ENCODE measurements around the gene SGIP1.
A peak's percentile ranks its signal among the peaks of the same experiment; 100 is the strongest.

Gene SGIP1

GRCh38 chr1:66521721-66522365, 12.1 kb upstream of the SGIP1 start:
- DNase-seq, result no peak

GRCh38 chr1:66523562-66523961, 10.4 kb upstream of the SGIP1 start:
- DNase-seq, result no peak

- DNase-seq, result no peak
Observed at GRCh38 chr1:66525086-66525485, 8.9 kb upstream of the SGIP1 start.

DNA sequence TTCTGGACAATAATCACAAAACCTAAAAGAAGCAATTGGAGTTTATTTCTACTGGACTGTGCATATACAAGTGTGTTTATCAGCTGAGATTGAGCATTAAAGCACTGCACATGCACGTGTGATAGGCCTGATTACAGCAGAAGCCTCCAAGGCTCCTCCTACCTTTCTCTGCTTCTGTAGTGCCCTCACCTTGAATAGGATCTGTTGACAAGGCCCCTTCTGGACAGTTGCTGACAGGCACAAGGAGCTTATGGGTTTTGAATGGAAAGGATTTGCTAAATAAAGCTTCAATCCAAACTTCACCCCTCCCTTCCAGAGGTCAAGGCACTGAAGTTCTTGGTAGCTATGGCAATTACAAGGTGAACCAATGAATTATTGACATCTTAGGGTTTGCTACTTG, 7.9 kb upstream of the SGIP1 start:
- DNase-seq, result no peak

DNA sequence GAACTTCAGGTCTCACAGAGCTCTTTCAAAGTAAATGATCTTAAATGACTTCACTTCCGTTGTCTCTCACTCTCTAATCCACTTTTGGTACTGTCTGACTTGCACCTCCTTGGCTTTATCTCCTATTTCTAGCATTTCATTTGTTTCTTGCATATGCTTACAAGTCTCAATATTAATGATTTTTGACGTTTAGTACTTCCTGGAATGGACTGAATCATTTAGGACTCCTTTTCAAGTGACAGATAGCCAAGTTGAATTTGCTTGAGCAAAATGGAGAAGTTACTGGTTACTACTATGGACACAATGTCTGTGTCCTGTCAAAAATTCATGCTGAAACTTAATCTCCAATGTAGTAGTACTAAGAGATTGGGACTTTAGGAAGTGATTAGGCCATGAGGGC, 7.0 kb upstream of the SGIP1 start:
- no peak for DNase-seq

DNA sequence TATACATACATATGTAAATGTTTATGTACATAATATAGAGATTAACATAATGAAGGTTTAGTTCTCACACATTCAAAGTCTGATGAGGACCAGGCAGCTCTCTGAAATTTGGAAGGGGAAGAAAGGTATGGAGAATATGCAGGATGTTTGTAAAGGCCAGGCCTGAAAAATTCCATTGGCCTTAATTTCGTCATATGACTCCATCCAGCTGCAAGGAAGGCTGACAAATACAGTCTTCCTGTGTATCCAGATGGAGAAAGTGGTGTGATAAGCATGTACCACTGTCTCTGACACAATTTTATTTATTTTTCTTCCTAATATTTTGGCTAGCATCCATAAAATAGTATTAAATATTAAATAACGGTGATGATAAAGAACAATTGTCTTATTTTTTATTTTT, 6.3 kb upstream of the SGIP1 start:
- no peak for DNase-seq

GRCh38 chr1:66528580-66528979, 5.4 kb upstream of the SGIP1 start:
- no peak for DNase-seq

DNA sequence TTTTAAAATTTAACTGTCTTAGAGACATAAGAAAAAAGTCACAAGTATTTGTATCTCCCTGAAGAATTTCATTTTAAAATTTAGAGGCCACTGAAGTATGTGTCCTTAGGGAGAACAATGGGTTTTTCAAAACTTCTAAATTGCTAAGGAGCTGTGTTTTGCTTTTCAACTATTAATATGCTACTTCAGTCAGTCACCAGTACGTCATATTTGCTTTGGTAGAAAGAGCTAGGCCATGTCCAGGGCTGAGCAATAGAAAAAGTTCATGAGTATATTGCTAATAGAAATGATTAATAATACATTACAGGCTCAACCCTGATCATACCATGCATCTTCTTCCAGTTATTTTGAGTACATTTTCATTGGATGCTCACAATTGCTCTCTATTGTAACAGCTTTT, 1.7 kb upstream of the SGIP1 start:
- no peak for DNase-seq

DNA sequence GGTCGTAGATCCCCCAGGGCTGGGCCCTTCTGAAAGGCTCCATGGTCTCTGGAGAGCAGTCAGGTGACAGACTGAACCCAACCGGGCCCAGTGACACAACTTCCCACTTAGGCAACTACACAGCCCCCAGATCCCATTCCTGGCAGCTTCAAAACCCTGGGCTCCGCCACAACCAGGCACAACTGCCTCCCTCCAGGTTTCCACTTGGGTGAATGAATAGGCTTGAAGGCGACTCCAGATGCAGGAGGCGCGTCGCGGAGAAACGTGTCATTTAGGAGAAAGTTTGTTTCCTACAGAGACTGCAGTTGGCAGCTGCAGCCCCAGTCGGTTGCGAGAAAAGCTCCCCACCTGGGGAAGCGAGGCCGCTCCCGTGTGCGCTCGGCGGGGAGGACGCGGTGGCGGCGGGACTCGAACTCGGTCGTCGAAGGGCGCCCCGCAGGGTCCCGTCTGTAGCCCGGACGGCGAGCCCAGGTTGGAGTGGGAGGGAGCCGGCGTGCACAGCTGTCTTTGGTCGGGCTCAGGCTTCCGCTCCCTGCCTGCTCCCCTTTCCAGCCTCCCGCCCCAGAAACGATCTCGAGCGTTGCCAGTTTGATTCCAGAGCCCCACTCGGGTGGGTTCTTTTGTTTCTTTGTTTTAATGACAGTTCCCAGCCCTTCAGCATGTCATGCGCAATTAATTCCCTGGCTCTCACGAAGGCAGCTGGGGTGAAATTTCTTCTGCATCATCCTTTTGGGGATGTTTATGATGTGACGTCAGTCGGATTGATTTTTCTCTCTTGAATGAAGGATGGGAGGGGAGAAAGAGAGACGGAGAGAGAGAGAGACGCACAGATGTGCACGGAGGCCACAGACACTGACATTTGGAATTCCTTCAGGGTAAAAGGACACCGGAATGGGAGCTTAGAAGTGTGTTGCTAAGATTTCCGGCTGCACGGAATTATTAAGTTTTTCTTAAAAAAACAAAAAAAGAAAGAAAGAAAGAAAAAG, 862 bp upstream of the SGIP1 start:
- DNase-seq, result no peak

DNA sequence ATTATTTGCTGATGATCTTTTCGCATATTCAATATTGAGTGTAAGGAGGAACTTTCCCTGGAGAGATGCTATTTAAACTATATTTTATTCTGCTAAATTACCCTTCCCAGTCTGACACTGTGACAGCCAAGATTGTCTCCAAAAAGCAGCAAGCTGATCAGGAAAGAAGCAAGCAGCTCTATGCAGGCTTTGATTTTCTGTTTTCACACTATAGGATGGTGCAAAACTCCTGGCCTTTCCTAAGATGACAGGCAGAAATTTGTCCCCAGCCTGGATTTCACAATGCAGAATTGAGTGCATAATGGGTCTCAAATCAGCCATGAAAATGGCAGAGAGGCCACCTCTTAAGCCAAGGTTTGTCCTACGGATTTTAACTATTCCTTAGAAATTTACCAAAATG, 1.1 kb downstream of the SGIP1 start:
- DNase-seq, result no peak

GRCh38 chr1:66535853-66536252, 1.9 kb downstream of the SGIP1 start:
- no peak for DNase-seq

GRCh38 chr1:66537718-66538117, 3.8 kb downstream of the SGIP1 start:
- no peak for DNase-seq

DNA sequence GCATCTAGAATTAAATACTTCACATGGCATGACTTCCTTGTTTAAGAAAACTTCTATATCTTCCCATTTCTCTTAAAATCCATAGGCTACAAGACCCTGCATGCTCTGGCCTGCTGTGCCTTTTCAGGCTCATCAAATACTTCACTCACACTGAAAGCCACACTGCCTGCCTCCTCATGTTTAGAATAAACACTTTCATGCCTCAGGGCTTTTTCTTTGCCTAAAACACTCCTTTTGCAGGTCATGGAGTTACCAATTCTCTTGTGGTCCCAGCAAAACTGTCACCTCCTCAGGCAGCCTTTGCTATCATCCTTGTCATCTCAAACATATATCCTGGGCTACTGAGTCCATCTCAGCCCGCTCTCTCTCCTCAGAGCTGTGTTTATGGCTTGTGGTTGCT, 5.5 kb downstream of the SGIP1 start:
- no peak for DNase-seq

DNA sequence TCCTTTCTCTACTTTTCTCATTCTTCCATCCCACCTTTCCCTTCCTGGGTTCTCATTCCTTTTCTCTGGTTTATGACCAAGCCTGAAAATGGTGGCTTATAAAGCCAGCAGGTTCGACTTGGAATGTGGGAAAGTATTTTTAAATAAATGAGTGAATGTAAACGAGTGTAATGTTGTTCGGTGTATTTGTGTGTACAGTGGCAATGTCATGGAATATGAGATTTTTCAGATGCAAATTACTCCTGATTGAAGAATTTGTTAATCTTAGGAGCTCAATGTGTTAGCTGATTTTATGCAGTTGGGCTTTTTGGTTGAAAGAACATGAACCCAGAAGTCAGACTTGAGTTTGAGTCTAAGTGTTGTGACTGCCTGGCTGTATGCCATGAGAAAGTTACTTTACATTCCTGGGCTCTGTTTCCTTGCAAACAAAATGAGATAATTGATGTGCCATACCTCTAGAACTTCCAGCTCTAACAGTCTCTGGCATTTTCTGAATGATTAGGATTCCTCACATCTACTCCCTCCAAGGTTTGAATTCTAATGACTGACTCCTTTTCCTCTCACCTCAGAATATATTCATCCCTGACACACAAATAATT, 6.6 kb downstream of the SGIP1 start:
- DNase-seq, result no peak

DNA sequence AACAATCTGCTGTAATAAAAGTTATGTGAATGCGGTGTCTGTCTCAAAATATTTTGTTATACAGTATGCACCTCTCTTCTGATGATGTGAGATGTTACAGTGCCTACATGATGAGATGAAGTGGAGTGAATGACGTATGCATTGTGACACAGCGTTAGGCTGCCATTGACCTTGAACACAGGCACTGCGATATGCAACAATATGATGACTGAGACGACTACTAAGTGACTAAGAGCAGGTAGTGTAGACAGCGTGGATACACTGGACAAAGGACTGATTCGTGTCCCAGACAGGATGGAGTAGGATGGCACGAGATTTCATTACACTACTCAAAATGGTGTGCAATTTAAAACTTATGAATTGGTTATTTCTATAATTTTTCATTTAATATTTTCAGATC, 8.4 kb downstream of the SGIP1 start:
- DNase-seq, result no peak

DNA sequence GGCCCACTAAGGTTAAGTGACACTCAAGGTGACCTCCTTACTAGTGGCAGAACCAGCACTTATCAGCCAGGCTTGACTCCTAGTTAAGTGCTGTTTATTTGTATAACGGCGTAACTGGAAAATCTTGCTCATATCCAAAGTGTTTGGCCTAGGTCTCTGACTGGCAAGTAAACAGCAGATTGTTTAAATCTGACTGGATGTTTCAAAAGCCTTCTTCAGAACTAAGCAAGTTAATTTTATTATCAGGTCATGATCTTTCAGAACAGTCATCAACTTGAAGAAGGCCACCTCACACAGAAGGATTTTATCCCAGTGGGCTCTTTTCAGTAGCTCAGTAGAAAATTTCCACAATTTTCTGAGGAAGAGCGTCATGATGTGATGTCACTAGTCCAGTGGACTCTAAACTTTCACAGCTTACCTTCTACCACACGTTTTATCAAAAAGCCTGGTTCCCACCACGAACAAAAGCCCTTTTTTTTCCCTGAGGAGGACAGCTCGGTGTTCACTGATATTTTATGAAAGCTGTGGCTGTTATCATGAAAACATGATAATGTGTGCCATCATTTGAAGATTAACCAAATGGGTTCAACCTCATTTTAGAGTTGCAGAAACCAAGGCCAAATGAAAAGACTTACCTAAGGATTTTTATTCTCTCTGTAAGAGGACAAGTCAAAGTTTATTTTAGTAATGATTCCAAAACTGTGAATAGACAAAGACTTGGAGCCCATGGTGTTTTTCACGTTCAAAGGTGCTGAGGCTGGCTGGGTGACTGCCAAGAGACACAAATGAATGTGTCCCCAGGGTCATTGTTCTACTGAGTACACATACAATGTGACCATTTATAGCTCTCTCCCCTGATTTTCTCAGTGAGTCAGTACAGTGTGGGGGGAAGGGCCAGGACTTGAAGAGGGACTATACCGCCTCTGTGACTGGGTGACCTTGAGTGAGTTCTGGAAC, 9.1 kb downstream of the SGIP1 start:
- peak; percentile 61 to 95 for DNase-seq

DNA sequence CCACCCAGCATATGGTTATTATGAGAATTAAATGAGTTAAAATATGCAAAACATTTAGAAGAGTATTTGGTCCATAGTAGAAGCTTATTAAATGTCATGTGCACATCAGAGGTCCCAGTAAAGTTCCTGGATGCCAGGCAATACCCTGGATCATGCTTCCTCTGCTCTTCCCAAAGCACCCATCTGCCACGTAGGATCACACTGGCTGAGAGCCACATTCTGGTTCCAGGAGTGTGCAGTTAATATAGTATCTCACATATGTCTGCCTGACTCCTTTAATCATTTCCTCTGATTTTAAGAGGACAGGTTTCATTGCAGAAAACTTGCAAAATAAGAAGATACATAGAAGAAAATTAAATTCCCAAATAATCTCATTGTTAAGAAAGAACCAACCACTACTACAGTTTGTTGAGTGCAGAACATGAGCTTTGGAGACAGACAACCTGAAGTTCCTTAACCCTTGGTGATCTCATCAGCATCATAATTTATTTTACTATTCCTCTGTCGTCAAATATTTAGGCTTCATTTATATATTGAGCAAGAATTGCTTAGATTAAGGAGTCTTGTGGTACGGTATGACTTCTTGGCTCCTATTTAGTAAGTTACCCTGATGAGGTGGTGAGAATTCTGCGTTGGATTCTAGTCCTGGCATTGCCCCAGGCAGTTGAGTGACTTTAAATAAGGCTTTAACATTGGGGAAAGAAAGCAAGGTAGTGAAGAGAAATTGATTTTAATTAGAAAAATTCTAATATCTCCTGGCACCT, 12.3 kb downstream of the SGIP1 start:
- DNase-seq, result no peak

DNA sequence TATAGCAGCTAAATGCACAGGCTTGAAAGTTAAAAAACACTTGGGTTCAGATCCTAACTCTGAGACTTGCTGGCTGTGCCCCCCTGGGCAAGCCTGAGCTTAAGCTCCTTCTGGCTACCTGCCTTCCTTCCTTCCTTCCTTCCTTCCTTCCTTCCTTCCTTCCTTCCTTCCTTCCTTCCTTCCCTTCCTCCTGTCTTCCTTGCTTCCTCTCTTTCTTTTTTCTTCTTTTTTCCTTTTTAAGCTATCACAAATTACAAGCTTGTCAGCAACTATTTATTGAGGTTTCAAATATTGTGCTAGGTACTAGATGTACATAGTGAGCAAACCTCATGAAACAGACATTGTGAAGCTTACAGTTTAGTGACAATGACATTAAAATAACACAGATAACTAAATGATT, 15.1 kb downstream of the SGIP1 start:
- DNase-seq, result no peak

DNA sequence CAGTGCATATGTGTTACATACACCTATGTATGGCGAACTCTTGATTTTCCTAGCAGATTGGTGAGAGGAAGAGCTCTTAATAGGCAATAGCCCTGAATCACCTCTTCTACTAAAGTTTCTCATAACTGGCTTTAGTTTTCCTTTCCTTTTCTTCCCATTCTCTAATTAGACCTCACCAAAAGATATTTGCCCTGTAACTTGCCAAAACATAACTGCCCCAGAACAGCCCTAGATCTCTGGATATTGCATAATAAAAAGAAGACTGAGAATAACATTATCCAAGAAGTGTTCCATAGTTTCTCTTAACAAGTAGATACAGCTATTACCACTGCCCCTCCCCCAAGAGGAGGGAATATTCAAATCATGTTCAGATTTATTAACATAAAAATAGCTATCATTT, 16.3 kb downstream of the SGIP1 start:
- DNase-seq, result no peak

- no peak for DNase-seq
Observed at GRCh38 chr1:66552287-66552686, 18.3 kb downstream of the SGIP1 start.

- DNase-seq, result no peak
Observed at GRCh38 chr1:66552829-66553228, 18.9 kb downstream of the SGIP1 start.

DNA sequence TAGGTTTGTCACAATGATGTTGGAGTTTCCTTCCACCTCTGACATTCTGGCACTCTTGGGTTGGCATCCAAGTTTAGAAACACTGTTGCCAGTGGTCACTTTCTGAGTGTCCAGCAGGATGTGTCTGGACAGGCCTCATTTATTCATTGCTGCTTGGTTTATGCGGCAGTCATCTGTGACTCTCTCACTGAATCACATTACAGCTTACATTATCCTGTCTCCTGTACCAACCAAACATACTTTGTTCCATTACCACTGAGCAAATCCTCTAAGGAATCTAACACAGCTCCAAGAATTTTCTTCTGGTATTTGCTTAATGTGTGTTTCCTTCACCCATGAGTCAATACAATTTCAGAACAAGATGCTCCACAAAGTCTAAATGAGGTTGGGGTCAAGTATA, 19.9 kb downstream of the SGIP1 start:
- DNase-seq, result no peak
